ENCODE results near the gene MTG2.

- TF ChIP-seq POLR2A (IDR thresholded peaks at IDR 0.05; ENCODE audit: control extremely low read depth in 1 of 2, low read depth in 2 of 2, low read length in 2 of 2) (no peak), MAFK (IDR thresholded peaks at IDR 0.05; ENCODE audit: low read depth, low read length) (no peak), NRF1 (IDR thresholded peaks at IDR 0.05; ENCODE audit: low read depth, low read length) (no peak), EZH2 (IDR thresholded peaks at IDR 0.05; ENCODE audit: low read depth, low read length, severe bottlenecking) (no peak), RAD21 (IDR thresholded peaks at IDR 0.05 in 1 of 2, conservative IDR thresholded peaks at IDR 0.05 in 1 of 2; ENCODE audit: low read depth in 2 of 2, low read length in 2 of 2) (no peak), EP300 (IDR thresholded peaks at IDR 0.05; ENCODE audit: borderline replicate concordance in 1 of 2, low read depth in 2 of 2, low read length in 2 of 2) (no peak)
Observed at GRCh38 chr20:62158088-62158400, 24.8 kb upstream of the MTG2 start.
